Fibroblast of mammary gland (primary cell): ENCODE measurements around the gene SPACA4.

Experiments used
- DNase-seq: peaks from one replicate; pipeline ENCODE4 v3.0.0-alpha.2; 2010; ENCODE audit warnings: low read depth
- H3K4me3 ChIP-seq: 2 replicates; pipeline ENCODE4 v1.5.1; 2011; ENCODE audit warnings: low read depth, mild to moderate bottlenecking, low read length, moderate library complexity; ENCODE audit not compliant: control insufficient read depth
- CTCF ChIP-seq: conservative IDR thresholded peaks from 2 replicates; pipeline ENCODE4 v1.5.1; 2011; ENCODE audit warnings: low read depth, low read length, inconsistent platforms; ENCODE audit not compliant: control insufficient read depth, insufficient read depth

Gene SPACA4

GRCh38 chr19:48606463-48607358 is at the start of gene SPACA4:
SPACA4 (plus strand) TSS chr19:48606742; CDS start chr19:48606979, 237 bp downstream.
- no peak within 1 kb of the TSS for H3K4me3 ChIP-seq
- no peak for DNase-seq
- no peak for TF ChIP-seq CTCF

- TF ChIP-seq CTCF: no peak
- no peak overlapping the region for H3K4me3 ChIP-seq
- DNase-seq: no peak
Measured at GRCh38 chr19:48556825-48557224, 49.7 kb upstream of the SPACA4 start.

- no peak overlapping the region for H3K4me3 ChIP-seq
- DNase-seq: peak; percentile 80
- no peak for TF ChIP-seq CTCF
Measured at GRCh38 chr19:48558018-48558684, 48.4 kb upstream of the SPACA4 start.

GRCh38 chr19:48560095-48560530 is 46.4 kb upstream of the SPACA4 start:
- no peak overlapping the region for H3K4me3 ChIP-seq
- DNase-seq: peak; percentile 18
- TF ChIP-seq CTCF: peak; percentile 2

- TF ChIP-seq CTCF: no peak
- no peak for DNase-seq
- no peak overlapping the region for H3K4me3 ChIP-seq
Measured at GRCh38 chr19:48561412-48561811, 45.1 kb upstream of the SPACA4 start.

GRCh38 chr19:48565090-48565489 is 41.5 kb upstream of the SPACA4 start:
- TF ChIP-seq CTCF: no peak
- peak; percentile 70 for DNase-seq

More at GRCh38 chr19:48565090-48565489, 41.5 kb upstream of the SPACA4 start:
- H3K4me3 ChIP-seq: no peak overlapping the region
